ENCODE data around the gene HDAC4. TPM values are rescaled to one million over a fixed set of nuclear protein-coding genes. Genes with fewer than 3 reads are reported as not detected.

Gene HDAC4
- total and polyA plus RNA-seq, 9 of the 15 experiments (the other 6 are each of a cell fraction or from before 2014, with no cell fraction given) = 0.11 to 20.2 (median 4.0) TPM

DNA sequence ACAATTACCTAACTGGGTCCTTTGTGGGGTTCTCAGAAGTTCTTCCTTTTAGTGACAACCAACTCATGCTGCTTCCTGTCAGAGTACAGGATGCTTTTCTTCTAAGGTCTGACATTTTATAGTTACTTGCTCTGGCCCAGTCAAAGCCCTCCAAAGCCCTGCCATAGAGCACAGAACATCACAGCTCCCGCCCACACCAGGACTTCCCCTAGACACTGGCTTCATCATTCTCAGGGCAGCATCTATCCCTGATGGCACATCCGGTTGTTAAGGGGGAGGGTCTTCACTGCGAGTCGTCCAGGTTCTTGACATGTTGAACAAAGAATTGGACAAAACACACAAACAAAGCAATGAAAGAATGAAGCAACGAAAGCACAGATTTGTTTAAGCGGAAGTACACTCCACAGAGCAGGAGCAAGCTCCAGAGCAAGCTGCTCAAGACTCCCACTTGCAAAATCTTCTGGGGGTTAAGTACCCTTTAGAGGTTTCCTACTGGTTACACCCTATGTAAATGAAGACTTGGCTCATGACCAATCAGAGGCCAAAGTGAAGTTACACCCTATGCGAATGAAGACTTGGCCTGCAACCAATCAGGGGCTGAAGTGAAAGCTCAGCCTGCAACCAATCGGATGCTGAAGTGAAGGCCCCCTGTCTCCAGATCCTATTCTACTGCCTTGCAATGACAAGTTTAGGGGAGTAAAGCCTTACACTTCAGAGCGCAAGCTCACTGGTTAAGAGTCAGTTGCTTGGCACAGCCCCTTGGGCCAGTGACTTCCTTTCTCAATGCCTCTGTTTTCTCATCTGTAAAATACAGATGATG lies 79.0 kb downstream of the HDAC4 start:
- intact Hi-C loops (cut with micrococcal nuclease) = loop anchor here (10.0 kb wide), 1 partner anchor 73 kb away; no protein-coding TSS in a partner anchor
- WGBS (ENCODE audit: insufficient coverage, low coverage, missing lambda C conversion rate) = 93% methylated on average over 8 of the region's 9 CpGs
- no peak overlapping the region; the same call in 2 of the 3 replicates for H3K27ac ChIP-seq (ENCODE audit: extremely low read depth, low read depth, low read length)
- H3K4me3 ChIP-seq = no peak overlapping the region
- DNase-seq (ENCODE audit: extremely low read depth in 1 of 4, low spot score in 3 of 4) = peak in 2 of 4 experiments; percentile 26 to 48
- H3K4me1 ChIP-seq (replicated peaks in 1 of 2; ENCODE audit: control insufficient read depth in 2 of 2, insufficient read depth in 2 of 2, low read length in 2 of 2) = peaks cover 22 to 27% of the 10 kb centered on the region in 2 experiments; a peak in 4 of 5 replicates
- no peak overlapping the region for H2AFZ ChIP-seq (ENCODE audit: low read depth, low read length)
- no peak overlapping the region for H3K4me2 ChIP-seq (ENCODE audit: insufficient read depth, low read length)
- FAIRE-seq = no peak
- ChIA-PET CTCF (ENCODE audit: low intra/inter-chr PET ratio) (no interaction called here), POLR2A (interaction anchor here (0.7 kb wide), 1 partner anchor 166 kb away, joined by 3 read pairs; no protein-coding TSS in a partner anchor)
- H3K36me3 ChIP-seq (ENCODE audit: control insufficient read depth, insufficient read depth, low read length) = peaks cover 4% of the 10 kb centered on the region; the same call in 1 of the 3 replicates
- H3K9ac ChIP-seq (ENCODE audit: insufficient read depth in 1 of 2, low read depth in 2 of 2, low read length in 2 of 2) = no peak overlapping the region
- in situ Hi-C loops (cut with MboI) = no loop called here
- H3K27me3 ChIP-seq (ENCODE audit: control insufficient read depth in 2 of 2, insufficient read depth in 2 of 2, low read length in 2 of 2) = no peaks in the 10 kb centered on the region
- no peaks in the 10 kb centered on the region for H4K20me1 ChIP-seq (replicated peaks; ENCODE audit: control insufficient read depth, insufficient read depth, low read length)
- peaks cover 49% of the 10 kb centered on the region for H3K79me2 ChIP-seq (ENCODE audit: control insufficient read depth, insufficient read depth, low read length)
- H3K9me3 ChIP-seq (replicated peaks; ENCODE audit: control insufficient read depth, insufficient read depth, low read depth, low read length) = no peaks in the 10 kb centered on the region
- H3K9me1 ChIP-seq (ENCODE audit: control insufficient read depth, insufficient read depth, low read length) = no peaks in the 10 kb centered on the region
- TF ChIP-seq NFYB (IDR thresholded peaks at IDR 0.05; ENCODE audit: extremely low read depth, insufficient read length) = peak; percentile 62
- peak; percentile 23 for TF ChIP-seq FOS (IDR thresholded peaks at IDR 0.05; ENCODE audit: extremely low read depth, insufficient read length)
- no peak for TF ChIP-seq MIER1 (IDR thresholded peaks at IDR 0.05; ENCODE audit: low read depth)
- TF ChIP-seq RBM25 (IDR thresholded peaks at IDR 0.05; ENCODE audit: low read depth, low read length, severe bottlenecking) = peak; percentile 17
- peak; percentile 49 for ATAC-seq
- BruUV-seq (replicated peaks) = no TSS peak
